ENCODE measurements around the gene ITGA7. TPM values are rescaled to one million over a fixed set of nuclear protein-coding genes. Genes with fewer than 3 reads are reported as not detected.
A peak's percentile ranks its signal among the peaks of the same experiment; 100 is the strongest.

Gene ITGA7
- total RNA-seq, 1 donor from 2014 or later: 33.2 TPM

- Mint-ChIP-seq H3K27me3 (ENCODE audit: low read depth) (no peaks in the 10 kb centered on the region), H3K4me3 (peak overlapping the region; percentile 65), H3K9me3 (no peaks in the 10 kb centered on the region), H3K27ac (peak overlapping the region; percentile 51), H3K4me1 (peaks cover 37% of the 10 kb centered on the region), H3K36me3 (peaks cover 8% of the 10 kb centered on the region)
- no peak for TF ChIP-seq CTCF (IDR thresholded peaks at IDR 0.05; ENCODE audit: unreplicated experiment)
- no peak for DNase-seq (ENCODE audit: low spot score in 2 of 2, unreplicated experiment in 2 of 2)
These were observed 38.6 kb upstream of the ITGA7 start for GRCh38 chr12:55746174-55746912.

GRCh38 chr12:55745361-55746173, 37.9 kb upstream of the ITGA7 start:
- H3K27ac Mint-ChIP-seq: peak overlapping the region; percentile 57
- H3K36me3 Mint-ChIP-seq: peaks cover 7% of the 10 kb centered on the region
- TF ChIP-seq CTCF (IDR thresholded peaks at IDR 0.05; ENCODE audit: unreplicated experiment): no peak
- H3K9me3 Mint-ChIP-seq: no peaks in the 10 kb centered on the region
- H3K4me3 Mint-ChIP-seq: peak overlapping the region; percentile 90
- no peaks in the 10 kb centered on the region for H3K27me3 Mint-ChIP-seq (ENCODE audit: low read depth)
- DNase-seq (ENCODE audit: low spot score in 2 of 2, unreplicated experiment in 2 of 2): no peak
- peaks cover 37% of the 10 kb centered on the region for H3K4me1 Mint-ChIP-seq

- no peak for TF ChIP-seq CTCF (IDR thresholded peaks at IDR 0.05; ENCODE audit: unreplicated experiment)
- Mint-ChIP-seq H3K27me3 (ENCODE audit: low read depth) (no peaks in the 10 kb centered on the region), H3K4me1 (peaks cover 37% of the 10 kb centered on the region), H3K36me3 (peaks cover 4% of the 10 kb centered on the region), H3K9me3 (no peaks in the 10 kb centered on the region), H3K4me3 (peak overlapping the region; percentile 90), H3K27ac (peak overlapping the region; percentile 57)
- DNase-seq (ENCODE audit: low spot score in 2 of 2, unreplicated experiment in 2 of 2): no peak
These were observed 36.8 kb upstream of the ITGA7 start for GRCh38 chr12:55744340-55745030.

- no peak for TF ChIP-seq CTCF (IDR thresholded peaks at IDR 0.05; ENCODE audit: unreplicated experiment)
- no peaks in the 10 kb centered on the region for H3K36me3 Mint-ChIP-seq
- no peaks in the 10 kb centered on the region for H3K27me3 Mint-ChIP-seq (ENCODE audit: low read depth)
- H3K4me3 Mint-ChIP-seq: peak overlapping the region; percentile 90
- H3K27ac Mint-ChIP-seq: peak overlapping the region; percentile 57
- H3K4me1 Mint-ChIP-seq: peaks cover 40% of the 10 kb centered on the region
- H3K9me3 Mint-ChIP-seq: no peaks in the 10 kb centered on the region
- DNase-seq (ENCODE audit: low spot score in 2 of 2, unreplicated experiment in 2 of 2): peak in 1 of 2 experiments; percentile 63
These were observed 36.0 kb upstream of the ITGA7 start for GRCh38 chr12:55743406-55744339.

Data from mesothelial cell of epicardium (in vitro differentiated cells).